Uterus (tissue), 4 donors: ENCODE data around the gene BACH2. TPM values are rescaled to one million over a fixed set of nuclear protein-coding genes. Genes with fewer than 3 reads are reported as not detected.

ENCODE experiments used
- DNase-seq, 2 donors: peaks; one replicate each; pipeline ENCODE4 v3.0.0-alpha.2; 2019 to 2020
- H3K27ac ChIP-seq, 2 donors: fragments of 200-600 bp; sonication (generic); 1 replicate in 1 of 2; 2 replicates in 1 of 2; pipeline ENCODE4 v1.5.1; 2016 to 2018
- H3K27me3 ChIP-seq, 2 donors: fragments of 200-600 bp; sonication (generic); one replicate each; pipeline ENCODE4 v1.5.1; 2018 to 2019; ENCODE audit warnings: control low read depth in 1 of 2
- H3K36me3 ChIP-seq, 2 donors: fragments of 200-600 bp; sonication (generic); one replicate each; pipeline ENCODE4 v1.5.1; 2019; ENCODE audit warnings: control low read depth in 1 of 2
- H3K4me1 ChIP-seq, 2 donors: fragments of 200-600 bp; sonication (generic); one replicate each; pipeline ENCODE4 v1.5.1; 2018 to 2019; ENCODE audit warnings: control low read depth in 1 of 2
- H3K4me3 ChIP-seq, 2 donors: fragments of 200-600 bp; sonication (generic); 1 replicate in 1 of 2; 2 replicates in 1 of 2; pipeline ENCODE4 v1.5.1; 2018 to 2019; ENCODE audit warnings: mild to moderate bottlenecking in 1 of 2
- H3K9me3 ChIP-seq, 2 donors: fragments of 200-600 bp; sonication (generic); one replicate each; pipeline ENCODE4 v1.5.1; 2019; ENCODE audit warnings: control low read depth in 1 of 2
- CTCF ChIP-seq, 4 experiments: fragments of 200-600 bp in 2 of 4; fragments of 450-650 bp in 2 of 4; sonication (generic) in 2 of 4; IDR thresholded peaks; one replicate each; pipeline ENCODE4 v1.5.1; 2016 to 2019; ENCODE audit warnings: antibody characterized with exemption in 4 of 4, mild to moderate bottlenecking in 2 of 4, moderate library complexity in 1 of 4
- POLR2A ChIP-seq, 2 donors: fragments of 450-650 bp; IDR thresholded peaks; one replicate each; pipeline ENCODE4 v1.6.1; 2016; ENCODE audit warnings: antibody characterized with exemption in 2 of 2, mild to moderate bottlenecking in 1 of 2, moderate library complexity in 1 of 2
- intact Hi-C: fragments of 100-400 bp; cut with DNase I; formaldehyde crosslinking; loops from one replicate; pipeline ENCODE4 v1.15.1; 2023; ENCODE audit warnings: low total_unique reads
- total RNA-seq, 4 donors: library from RNA; depleted of rRNA in 3 of 4; stranded (reverse); fragments of >200 nt in 3 of 4; gene quantifications; one replicate each; pipeline versions ENCODE4 v1.1.0 to v1.2.4, GENCODE V29; 2014 to 2023
- donor health status: DM: yes; HTN: yes; CAD: no.

The BACH2 gene
- total RNA-seq, 4 donors from 2014 or later, result 1.3 to 15.0 (median 9.7) TPM

- no peak overlapping the region for H3K27ac ChIP-seq
- no peak for DNase-seq
- TF ChIP-seq POLR2A (IDR thresholded peaks at IDR 0.05) (no peak), CTCF (IDR thresholded peaks at IDR 0.05) (no peak)
- H3K4me1 ChIP-seq, result no peaks in the 10 kb centered on the region
- H3K9me3 ChIP-seq, result no peaks in the 10 kb centered on the region
- no peaks in the 10 kb centered on the region for H3K36me3 ChIP-seq
- intact Hi-C loops, result no loop called here
- no peak overlapping the region for H3K4me3 ChIP-seq
- H3K27me3 ChIP-seq, result no peaks in the 10 kb centered on the region
Observed at GRCh38 chr6:90045535-90045934, 251.1 kb downstream of the BACH2 start.

- intact Hi-C loops, result no loop called here
- H3K36me3 ChIP-seq, result no peaks in the 10 kb centered on the region
- no peak overlapping the region for H3K27ac ChIP-seq
- no peaks in the 10 kb centered on the region for H3K9me3 ChIP-seq
- no peaks in the 10 kb centered on the region for H3K4me1 ChIP-seq
- H3K27me3 ChIP-seq, result no peaks in the 10 kb centered on the region
- H3K4me3 ChIP-seq, result no peak overlapping the region
- TF ChIP-seq POLR2A (IDR thresholded peaks at IDR 0.05), result no peak
- DNase-seq, result no peak
Observed at GRCh38 chr6:90044833-90045381, 251.7 kb downstream of the BACH2 start.

- no peaks in the 10 kb centered on the region for H3K27me3 ChIP-seq
- H3K9me3 ChIP-seq, result no peaks in the 10 kb centered on the region
- no peaks in the 10 kb centered on the region for H3K4me1 ChIP-seq
- DNase-seq, result no peak
- TF ChIP-seq POLR2A (IDR thresholded peaks at IDR 0.05) (no peak), CTCF (IDR thresholded peaks at IDR 0.05) (no peak)
- no peaks in the 10 kb centered on the region for H3K36me3 ChIP-seq
- intact Hi-C loops, result no loop called here
- H3K4me3 ChIP-seq, result no peak overlapping the region
- no peak overlapping the region for H3K27ac ChIP-seq
Observed at GRCh38 chr6:90044182-90044832, 252.3 kb downstream of the BACH2 start.

GRCh38 chr6:90040931-90041330 is 255.7 kb downstream of the BACH2 start:
- Histone ChIP-seq H3K27ac (no peak overlapping the region), H3K9me3 (no peaks in the 10 kb centered on the region), H3K4me3 (no peak overlapping the region), H3K4me1 (no peaks in the 10 kb centered on the region), H3K36me3 (no peaks in the 10 kb centered on the region), H3K27me3 (no peaks in the 10 kb centered on the region)
- TF ChIP-seq POLR2A (IDR thresholded peaks at IDR 0.05) (no peak), CTCF (IDR thresholded peaks at IDR 0.05) (no peak)
- no peak for DNase-seq
- intact Hi-C loops, result no loop called here

- no peaks in the 10 kb centered on the region for H3K36me3 ChIP-seq
- H3K9me3 ChIP-seq, result no peaks in the 10 kb centered on the region
- no peak overlapping the region for H3K27ac ChIP-seq
- no peak for DNase-seq
- TF ChIP-seq CTCF (IDR thresholded peaks at IDR 0.05), result no peak
- no peak for TF ChIP-seq POLR2A (IDR thresholded peaks at IDR 0.05)
- no peaks in the 10 kb centered on the region for H3K4me1 ChIP-seq
- no peak overlapping the region for H3K4me3 ChIP-seq
- no peaks in the 10 kb centered on the region for H3K27me3 ChIP-seq
- intact Hi-C loops, result no loop called here
Observed at GRCh38 chr6:90039911-90040310, 256.7 kb downstream of the BACH2 start.
